Stimulated activated CD4-positive, alpha-beta T cell treated with anti-CD3 and anti-CD28 coated beads, Interleukin-4, amount 100 ng/mL, for 1 hour (primary cell): ENCODE results near the gene ATIC.

Experiments
- DNase-seq: peaks from one replicate; pipeline ENCODE4 v3.0.0-alpha.2; 2020

ATIC gene

DNA sequence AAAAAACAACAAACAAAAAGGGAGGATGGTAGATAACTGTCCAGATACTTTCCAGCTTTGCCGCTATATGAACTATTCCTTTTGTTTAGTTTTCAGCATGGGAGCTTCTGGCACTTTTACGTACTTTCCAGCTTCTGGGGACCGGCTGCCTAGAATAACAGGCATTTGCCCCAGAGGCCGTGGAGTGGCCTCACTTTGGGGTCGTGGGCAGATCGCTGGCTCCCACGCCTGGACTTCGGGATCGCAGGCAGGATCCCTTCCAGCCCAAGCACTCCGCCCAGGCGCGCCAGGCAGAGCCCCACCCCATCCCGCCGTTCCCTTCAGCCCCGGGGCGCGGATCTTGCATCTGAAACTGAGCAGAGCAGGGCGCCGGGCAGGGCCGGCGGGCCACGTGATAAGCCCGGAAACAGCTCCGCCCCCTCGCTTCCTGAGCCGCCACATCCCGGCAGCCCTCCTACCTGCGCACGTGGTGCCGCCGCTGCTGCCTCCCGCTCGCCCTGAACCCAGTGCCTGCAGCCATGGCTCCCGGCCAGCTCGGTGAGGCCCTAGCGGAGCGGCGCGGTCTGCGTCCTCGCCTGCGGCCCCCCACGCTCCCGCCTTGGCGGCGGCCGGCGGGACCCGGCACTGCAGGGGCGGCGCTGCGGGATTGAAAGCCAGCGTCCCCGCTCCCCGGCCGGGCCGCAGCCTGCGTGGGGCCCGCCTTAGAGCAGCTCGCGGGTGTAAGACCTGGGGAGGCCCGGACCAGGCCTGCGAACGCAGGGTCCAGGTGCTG is at the start of gene ATIC:
Gene ATIC (plus strand): TSS at position 435 of the 772 bp plus-strand sequence. CDS start 84 bp downstream, at position 519.
- peak; percentile 91 for DNase-seq

DNA sequence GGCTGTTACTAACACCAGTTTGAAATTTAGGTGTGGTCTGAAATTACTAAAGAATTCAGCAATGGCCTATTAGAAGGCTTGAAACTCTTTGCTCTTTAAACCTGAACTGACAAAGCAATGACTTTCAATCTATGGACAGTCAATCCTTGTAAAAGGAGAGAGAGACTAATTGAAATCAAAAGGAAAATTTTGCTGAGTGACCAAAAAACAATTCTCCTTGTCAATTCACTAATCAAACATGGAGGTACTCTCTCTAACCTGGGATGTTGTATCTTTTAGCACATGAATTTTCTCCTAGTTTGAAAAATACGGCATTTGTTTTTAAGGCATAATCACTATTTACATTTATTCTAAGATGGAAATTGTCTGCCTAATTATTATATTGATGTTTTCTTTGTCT is 49.6 kb upstream of the ATIC start:
- no peak for DNase-seq

DNA sequence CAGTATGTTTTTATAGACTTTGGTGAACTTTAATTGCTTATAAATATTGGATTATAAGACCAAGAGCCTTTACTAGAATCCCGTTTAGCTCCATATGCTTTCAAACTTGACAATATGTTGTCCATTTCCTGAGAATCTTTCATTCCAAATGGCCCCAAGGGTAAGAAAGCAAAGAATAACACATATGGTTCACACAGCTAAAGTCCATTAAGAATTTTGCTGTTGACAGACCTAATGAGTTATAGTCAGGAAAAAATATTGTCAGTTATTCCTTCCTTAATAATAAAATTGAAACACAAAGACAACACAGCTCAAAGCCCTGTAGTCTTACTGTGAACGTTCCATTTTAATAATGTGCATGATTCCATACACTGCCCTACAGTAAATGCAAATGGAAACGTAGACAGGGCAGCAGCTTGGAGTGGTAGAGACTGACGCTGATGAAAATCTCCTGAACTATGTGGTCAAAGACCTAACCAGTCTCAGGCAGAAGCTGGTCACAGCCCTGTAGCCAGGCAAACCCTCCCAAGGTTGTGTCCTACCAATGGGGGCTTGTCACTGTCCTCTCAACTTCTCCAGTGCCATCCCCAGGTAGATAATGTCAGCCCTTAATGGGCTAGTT is 49.0 kb upstream of the ATIC start:
- no peak for DNase-seq

DNA sequence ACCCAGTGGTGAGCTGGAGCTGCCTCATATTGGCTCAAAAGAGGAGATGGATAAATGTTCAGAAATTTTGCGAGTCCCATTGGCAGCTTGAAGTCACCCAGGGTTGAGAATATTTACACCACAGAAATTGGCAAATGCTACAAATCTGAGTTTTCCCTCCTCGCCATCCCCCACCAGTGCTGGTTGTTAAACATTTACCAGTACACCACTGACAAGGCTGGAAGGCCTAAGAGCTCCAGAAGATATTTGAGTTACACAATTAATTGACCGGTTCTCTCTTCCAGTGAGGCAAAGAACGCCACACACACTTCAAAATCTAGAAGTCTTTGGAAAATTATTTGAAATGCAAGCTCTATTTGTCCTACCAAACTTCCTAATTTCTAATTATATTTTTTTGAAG is 47.5 kb upstream of the ATIC start:
- DNase-seq = no peak

DNA sequence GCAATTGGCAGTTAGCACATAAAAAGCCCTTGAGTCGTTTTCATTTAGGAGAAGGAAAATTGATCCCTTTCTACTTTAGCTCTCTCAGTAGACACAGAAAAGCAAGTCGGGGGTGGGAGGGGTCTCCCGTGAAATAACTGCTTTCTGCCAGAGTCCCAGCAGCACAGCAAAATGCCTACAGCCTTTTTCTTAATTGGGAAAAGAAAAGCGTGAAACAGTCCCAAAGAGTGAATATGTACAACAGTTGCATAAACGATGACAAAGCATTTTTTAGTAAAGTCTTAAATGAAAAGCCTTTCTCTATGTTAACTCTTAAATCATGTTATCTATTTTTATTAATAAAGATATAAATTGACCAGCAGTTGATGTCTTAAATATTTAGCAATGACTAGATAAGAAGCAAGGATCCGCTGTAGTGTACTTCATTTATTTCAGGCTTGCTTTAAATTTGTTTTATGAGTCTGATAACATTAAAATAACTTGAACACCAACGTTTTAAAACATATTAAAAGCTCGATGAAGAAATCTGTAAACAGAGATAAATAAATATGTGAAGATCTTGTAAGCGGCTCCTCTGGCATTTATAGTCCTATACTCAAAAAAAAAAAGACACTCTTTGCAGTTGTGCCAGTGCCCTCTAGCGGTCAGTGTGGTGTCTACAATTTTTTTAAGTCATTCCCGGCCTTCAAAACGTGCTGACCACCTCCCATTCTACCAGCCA is 42.3 kb upstream of the ATIC start:
- peak; percentile 51 for DNase-seq

- DNase-seq = no peak
Observed at GRCh38 chr2:215270118-215270451, 41.8 kb upstream of the ATIC start.

DNA sequence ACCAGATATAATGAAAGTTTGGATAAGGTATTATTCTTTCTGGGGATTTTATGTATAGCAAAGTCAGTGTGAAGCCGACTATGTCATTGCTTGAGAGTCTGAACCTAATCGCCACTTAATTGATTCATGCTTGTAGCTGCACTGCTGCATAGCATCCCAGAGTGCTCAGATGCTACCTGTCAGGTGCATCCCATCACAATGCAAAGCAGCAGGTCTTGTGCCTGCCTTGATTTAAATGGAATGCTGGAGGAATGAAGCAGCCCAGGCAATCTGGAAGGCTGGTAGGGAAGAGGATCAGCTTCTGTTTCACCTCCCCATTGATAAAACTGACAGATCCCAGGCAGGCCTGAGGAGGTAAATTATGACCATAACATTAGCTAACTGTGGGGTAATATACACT is 40.4 kb upstream of the ATIC start:
- no peak for DNase-seq

DNA sequence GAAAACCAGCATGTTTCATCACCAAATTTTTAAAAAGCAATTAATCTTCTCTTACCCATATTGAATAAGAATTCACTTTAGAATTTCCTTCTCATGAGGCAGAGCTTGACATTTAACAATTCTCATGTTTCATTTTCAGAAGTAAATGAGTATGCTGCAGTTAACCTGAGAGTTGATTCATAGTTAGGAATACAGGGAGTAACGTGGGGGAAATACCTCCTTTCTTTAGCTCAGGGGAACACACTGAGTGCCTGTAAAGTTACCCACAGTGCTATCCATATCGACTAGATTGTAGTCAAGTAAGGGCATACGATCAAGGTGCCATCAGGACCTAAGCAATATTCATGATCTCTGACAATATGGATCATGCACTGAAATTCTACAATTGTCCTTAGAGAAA is 38.9 kb upstream of the ATIC start:
- no peak for DNase-seq

GRCh38 chr2:215274829-215275228 is 37.0 kb upstream of the ATIC start:
- no peak for DNase-seq

DNA sequence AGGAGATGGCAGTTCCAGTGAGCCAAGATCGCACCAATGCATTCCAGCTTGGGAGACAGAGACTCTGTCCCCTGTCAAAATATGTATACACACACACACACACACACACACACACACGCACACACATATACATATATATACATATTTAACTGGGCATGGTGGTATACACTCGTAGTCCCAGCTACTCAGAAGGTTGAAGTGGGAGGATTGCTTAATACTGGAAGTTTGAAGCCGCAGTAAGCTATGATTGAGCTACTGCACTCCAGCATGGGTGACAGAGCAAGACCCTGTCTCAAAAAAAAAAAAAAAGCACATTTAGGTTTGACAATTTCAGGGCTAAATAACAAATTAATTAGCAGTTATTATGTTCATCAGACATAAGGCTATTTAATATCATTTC is 36.0 kb upstream of the ATIC start:
- DNase-seq = no peak

GRCh38 chr2:215277944-215278343 is 33.9 kb upstream of the ATIC start:
- DNase-seq = no peak

DNA sequence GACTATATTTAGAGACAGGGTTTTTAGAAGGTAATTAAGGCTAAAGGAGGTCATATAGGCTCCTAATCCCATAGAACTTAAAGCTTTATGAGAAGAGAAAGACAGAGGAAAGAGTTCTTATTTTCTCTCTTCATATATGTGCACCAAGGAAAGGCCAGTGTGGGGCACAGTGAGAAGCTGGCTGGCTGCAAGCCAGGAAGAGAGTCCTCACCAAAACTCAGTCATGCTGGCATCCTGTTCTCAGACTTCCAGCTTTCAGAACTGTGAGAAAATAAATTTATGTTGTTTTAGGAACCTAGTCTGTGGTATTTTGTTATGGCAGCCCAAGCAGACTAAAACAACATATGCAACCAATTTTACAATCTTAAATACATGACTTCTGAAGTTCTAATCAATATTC is 31.5 kb upstream of the ATIC start:
- DNase-seq = no peak

DNA sequence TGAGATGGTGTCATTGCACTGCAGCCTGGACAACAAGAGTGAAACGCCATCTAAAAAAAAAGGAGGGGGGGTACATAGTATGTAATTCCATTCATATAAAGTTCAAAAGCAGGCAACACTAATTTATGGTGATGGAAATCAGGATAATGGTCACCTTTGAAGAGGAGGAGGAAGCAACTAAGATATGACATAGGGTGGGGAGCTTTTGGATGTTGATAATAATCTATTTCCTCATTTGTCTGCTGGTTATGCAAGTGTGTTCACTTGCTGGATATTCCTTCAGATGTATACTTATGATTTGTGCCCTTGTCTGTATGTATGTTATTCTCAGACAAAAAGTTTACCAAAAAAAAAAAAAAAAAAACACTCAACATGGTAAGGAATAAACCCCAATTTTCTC is 28.6 kb upstream of the ATIC start:
- no peak for DNase-seq

DNA sequence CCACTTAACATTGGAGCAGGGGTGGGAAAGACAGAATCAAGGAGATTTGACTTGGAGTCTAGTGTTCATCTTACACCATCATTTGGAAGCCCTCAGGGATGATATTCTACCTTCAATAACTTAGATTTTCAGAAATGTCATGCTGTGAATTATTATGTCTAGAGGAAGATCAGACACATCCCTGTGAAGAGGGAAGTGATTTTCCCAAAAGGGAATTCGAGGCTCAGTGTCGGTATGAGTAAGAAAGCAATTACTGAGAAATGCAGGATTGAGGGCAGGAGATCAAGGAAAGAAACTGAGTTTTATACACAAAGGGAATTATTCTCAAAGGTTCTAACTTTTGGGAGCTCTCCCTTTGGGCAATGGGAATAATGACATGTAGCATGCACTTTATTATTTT is 25.6 kb upstream of the ATIC start:
- DNase-seq = no peak

GRCh38 chr2:215288112-215288815 is 23.6 kb upstream of the ATIC start:
- DNase-seq = no peak

- DNase-seq = no peak
Observed at GRCh38 chr2:215290980-215291599, 20.8 kb upstream of the ATIC start.

DNA sequence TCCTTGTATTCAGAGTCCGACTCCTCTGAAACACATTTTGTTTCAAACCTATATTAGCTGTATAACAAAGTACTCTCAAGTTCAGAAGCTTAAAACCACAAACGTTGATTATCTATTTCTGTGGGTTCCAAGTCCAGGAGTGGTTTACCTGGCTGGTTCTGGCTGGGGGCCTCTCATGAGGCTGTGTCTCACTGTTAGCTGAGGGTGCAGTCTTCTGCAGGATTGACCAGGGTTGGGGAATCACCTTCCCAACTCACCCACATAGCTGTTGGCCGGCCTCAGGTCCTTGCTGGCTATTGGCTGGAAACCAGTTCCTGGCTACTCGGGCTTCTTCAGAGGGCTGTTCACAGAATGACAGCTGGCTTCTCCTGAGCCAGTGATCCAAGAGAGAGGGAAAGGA is 18.0 kb upstream of the ATIC start:
- DNase-seq = no peak

GRCh38 chr2:215299337-215299859 is 12.5 kb upstream of the ATIC start:
- DNase-seq = no peak

- DNase-seq = no peak
Observed at GRCh38 chr2:215301994-215302393, 9.9 kb upstream of the ATIC start.

- DNase-seq = peak; percentile 10
Observed at GRCh38 chr2:215311259-215311624, 617 bp upstream of the ATIC start.

- no peak for DNase-seq
Observed at GRCh38 chr2:215313255-215313613, 1.4 kb downstream of the ATIC start.

- no peak for DNase-seq
Observed at GRCh38 chr2:215314896-215315295, 3.0 kb downstream of the ATIC start.

GRCh38 chr2:215315301-215315700 is 3.4 kb downstream of the ATIC start:
- DNase-seq = no peak
